GM21619 (cell line): ENCODE measurements around the gene KIAA0825.
"Not testable (repeated sequence)": the region's sequence is repeated elsewhere in the genome, so short reads cannot be mapped to it uniquely, and the experiment has no call there.

Source experiments
- ATAC-seq: cut with Tn5 transposase; IDR thresholded peaks from one replicate; pipeline ENCODE4 v1.9.1; 2021; ENCODE audit not compliant: unreplicated experiment

Gene KIAA0825

GRCh38 chr5:94575196-94575595, 43.2 kb downstream of the KIAA0825 start:
- no peak for ATAC-seq

GRCh38 chr5:94573349-94573748, 45.1 kb downstream of the KIAA0825 start:
- not testable (repeated sequence) for ATAC-seq

GRCh38 chr5:94571415-94571814, 47.0 kb downstream of the KIAA0825 start:
- no peak for ATAC-seq

GRCh38 chr5:94564812-94565211, 53.6 kb downstream of the KIAA0825 start:
- no peak for ATAC-seq

GRCh38 chr5:94562327-94562971, 56.0 kb downstream of the KIAA0825 start:
- ATAC-seq, result no peak

GRCh38 chr5:94558028-94558427, 60.4 kb downstream of the KIAA0825 start:
- no peak for ATAC-seq

- ATAC-seq, result no peak
Measured at GRCh38 chr5:94551858-94552257, 66.5 kb downstream of the KIAA0825 start.

GRCh38 chr5:94545870-94546625, 72.4 kb downstream of the KIAA0825 start:
- ATAC-seq, result no peak

- no peak for ATAC-seq
Measured at GRCh38 chr5:94544875-94545547, 73.4 kb downstream of the KIAA0825 start.

- ATAC-seq, result no peak
Measured at GRCh38 chr5:94544031-94544650, 74.3 kb downstream of the KIAA0825 start.

- ATAC-seq, result no peak
Measured at GRCh38 chr5:94540856-94541494, 77.4 kb downstream of the KIAA0825 start.

GRCh38 chr5:94538260-94538659, 80.1 kb downstream of the KIAA0825 start:
- no peak for ATAC-seq

GRCh38 chr5:94526706-94527105, 91.7 kb downstream of the KIAA0825 start:
- no peak for ATAC-seq

GRCh38 chr5:94524841-94525697, 93.3 kb downstream of the KIAA0825 start:
- ATAC-seq, result peak; percentile 89

- no peak for ATAC-seq
Measured at GRCh38 chr5:94523018-94523417, 95.4 kb downstream of the KIAA0825 start.

- no peak for ATAC-seq
Measured at GRCh38 chr5:94522117-94522516, 96.3 kb downstream of the KIAA0825 start.

- no peak for ATAC-seq
Measured at GRCh38 chr5:94517490-94518488, 100.6 kb downstream of the KIAA0825 start.

- ATAC-seq, result no peak
Measured at GRCh38 chr5:94516148-94516547, 102.3 kb downstream of the KIAA0825 start.
